Measurements from ENCODE around the gene FNIP1. TPM values are rescaled to one million over a fixed set of nuclear protein-coding genes. Genes with fewer than 3 reads are reported as not detected.
"Not testable (repeated sequence)": the region's sequence is repeated elsewhere in the genome, so short reads cannot be mapped to it uniquely, and the experiment has no call there.

The FNIP1 gene
- polyA plus RNA-seq, 1 of the 3 experiments (the other 2 are of a cell fraction), result 2.4 TPM

DNA sequence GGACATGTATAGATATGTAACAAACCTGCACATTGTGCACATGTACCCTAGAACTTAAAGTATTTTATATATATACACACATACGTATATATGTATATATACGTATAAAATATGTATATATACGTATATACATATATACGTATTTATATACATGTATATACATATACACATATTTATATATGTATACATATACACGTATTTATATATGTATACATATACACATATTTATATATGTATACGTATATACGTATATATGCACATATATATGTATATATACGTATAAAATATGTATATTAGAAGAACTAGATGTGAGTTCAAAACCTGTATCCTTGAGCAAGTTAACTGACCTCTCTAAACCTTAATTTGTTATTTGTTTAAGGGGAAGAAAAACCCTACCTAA lies 61.4 kb downstream of the FNIP1 start (continued):
- TF ChIP-seq, protein P1, sequence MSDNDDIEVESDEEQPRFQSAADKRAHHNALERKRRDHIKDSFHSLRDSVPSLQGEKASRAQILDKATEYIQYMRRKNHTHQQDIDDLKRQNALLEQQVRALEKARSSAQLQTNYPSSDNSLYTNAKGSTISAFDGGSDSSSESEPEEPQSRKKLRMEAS (IDR thresholded peaks at IDR 0.05; ENCODE audit: low read depth), result no peak
- TF ChIP-seq, protein P2, sequence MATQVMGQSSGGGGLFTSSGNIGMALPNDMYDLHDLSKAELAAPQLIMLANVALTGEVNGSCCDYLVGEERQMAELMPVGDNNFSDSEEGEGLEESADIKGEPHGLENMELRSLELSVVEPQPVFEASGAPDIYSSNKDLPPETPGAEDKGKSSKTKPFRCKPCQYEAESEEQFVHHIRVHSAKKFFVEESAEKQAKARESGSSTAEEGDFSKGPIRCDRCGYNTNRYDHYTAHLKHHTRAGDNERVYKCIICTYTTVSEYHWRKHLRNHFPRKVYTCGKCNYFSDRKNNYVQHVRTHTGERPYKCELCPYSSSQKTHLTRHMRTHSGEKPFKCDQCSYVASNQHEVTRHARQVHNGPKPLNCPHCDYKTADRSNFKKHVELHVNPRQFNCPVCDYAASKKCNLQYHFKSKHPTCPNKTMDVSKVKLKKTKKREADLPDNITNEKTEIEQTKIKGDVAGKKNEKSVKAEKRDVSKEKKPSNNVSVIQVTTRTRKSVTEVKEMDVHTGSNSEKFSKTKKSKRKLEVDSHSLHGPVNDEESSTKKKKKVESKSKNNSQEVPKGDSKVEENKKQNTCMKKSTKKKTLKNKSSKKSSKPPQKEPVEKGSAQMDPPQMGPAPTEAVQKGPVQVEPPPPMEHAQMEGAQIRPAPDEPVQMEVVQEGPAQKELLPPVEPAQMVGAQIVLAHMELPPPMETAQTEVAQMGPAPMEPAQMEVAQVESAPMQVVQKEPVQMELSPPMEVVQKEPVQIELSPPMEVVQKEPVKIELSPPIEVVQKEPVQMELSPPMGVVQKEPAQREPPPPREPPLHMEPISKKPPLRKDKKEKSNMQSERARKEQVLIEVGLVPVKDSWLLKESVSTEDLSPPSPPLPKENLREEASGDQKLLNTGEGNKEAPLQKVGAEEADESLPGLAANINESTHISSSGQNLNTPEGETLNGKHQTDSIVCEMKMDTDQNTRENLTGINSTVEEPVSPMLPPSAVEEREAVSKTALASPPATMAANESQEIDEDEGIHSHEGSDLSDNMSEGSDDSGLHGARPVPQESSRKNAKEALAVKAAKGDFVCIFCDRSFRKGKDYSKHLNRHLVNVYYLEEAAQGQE (IDR thresholded peaks at IDR 0.05; ENCODE audit: low read depth, low read length), result no peak
- no peak for TF ChIP-seq FOXJ3 (CRISPR knock-in tag; IDR thresholded peaks at IDR 0.05)
- TF ChIP-seq GABPA (IDR thresholded peaks at IDR 0.05; ENCODE audit: low read depth), result no peak
- TF ChIP-seq, protein P3, sequence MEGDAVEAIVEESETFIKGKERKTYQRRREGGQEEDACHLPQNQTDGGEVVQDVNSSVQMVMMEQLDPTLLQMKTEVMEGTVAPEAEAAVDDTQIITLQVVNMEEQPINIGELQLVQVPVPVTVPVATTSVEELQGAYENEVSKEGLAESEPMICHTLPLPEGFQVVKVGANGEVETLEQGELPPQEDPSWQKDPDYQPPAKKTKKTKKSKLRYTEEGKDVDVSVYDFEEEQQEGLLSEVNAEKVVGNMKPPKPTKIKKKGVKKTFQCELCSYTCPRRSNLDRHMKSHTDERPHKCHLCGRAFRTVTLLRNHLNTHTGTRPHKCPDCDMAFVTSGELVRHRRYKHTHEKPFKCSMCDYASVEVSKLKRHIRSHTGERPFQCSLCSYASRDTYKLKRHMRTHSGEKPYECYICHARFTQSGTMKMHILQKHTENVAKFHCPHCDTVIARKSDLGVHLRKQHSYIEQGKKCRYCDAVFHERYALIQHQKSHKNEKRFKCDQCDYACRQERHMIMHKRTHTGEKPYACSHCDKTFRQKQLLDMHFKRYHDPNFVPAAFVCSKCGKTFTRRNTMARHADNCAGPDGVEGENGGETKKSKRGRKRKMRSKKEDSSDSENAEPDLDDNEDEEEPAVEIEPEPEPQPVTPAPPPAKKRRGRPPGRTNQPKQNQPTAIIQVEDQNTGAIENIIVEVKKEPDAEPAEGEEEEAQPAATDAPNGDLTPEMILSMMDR (IDR thresholded peaks at IDR 0.05), result no peak
- no peak for TF ChIP-seq GATA2 (CRISPR knock-in tag; IDR thresholded peaks at IDR 0.05)

DNA sequence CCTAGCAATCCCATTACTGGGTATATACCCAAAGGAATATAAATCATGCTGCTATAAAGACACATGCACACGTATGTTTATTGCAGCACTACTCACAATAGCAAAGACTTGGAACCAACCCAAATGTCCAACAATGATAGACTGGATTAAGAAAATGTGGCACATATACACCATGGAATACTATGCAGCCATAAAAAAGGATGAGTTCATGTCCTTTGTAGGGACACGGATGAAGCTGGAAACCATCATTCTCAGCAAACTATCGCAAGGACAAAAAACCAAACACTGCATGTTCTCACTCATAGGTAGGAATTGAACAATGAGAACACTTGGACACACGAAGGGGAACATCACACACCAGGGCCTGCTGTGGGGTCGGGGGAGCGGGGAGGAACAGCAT lies 61.9 kb downstream of the FNIP1 start:
- H3K27ac ChIP-seq (ENCODE audit: low read depth in 2 of 2, low read length in 1 of 2); H3K4me3 ChIP-seq (ENCODE audit: low read depth in 2 of 2, low read length in 1 of 2); H2AFZ ChIP-seq (ENCODE audit: low read depth); H3K4me2 ChIP-seq; H3K9me2 ChIP-seq; H3F3A ChIP-seq (replicated peaks; ENCODE audit: insufficient read depth); H4K20me1 ChIP-seq (ENCODE audit: insufficient read depth); H3K9ac ChIP-seq; H3K4me1 ChIP-seq (ENCODE audit: control insufficient read depth in 1 of 2, insufficient read depth in 2 of 2, low read depth in 1 of 2, low read length in 1 of 2); H3K27me3 ChIP-seq (ENCODE audit: insufficient read depth); H3K9me3 ChIP-seq; POLR2A ChIA-PET; CTCF ChIA-PET; DNase-seq: not testable (repeated sequence)
- Histone ChIP-seq H3K79me2 (ENCODE audit: insufficient read depth) (peaks cover 47% of the 10 kb centered on the region), H3K36me3 (replicated peaks in 1 of 2; ENCODE audit: control insufficient read depth in 1 of 2, insufficient read depth in 2 of 2, low read length in 1 of 2) (peaks cover 7 to 22% of the 10 kb centered on the region in 2 experiments)
- 100% methylated on average over 5 of the region's 6 CpGs for WGBS (ENCODE audit: low lambda C conversion rate)

DNA sequence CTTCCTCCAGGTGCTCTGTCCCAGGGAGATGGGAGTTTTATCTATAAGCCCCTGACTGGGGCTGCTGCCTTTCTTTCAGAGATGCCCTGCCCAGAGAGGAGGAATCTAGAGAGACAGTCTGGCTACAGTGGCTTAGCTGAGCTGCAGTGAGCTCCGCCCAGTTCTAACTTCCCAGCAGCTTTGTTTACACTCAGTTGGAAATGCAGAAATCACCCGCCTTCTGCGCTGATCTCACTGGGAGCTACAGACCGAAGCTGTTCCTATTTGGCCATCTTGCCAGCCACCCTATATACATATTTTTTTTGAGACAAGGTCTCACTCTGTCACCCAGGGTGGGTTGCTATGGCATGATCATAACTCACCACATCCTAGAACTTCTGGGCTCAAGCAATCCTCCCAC lies 67.5 kb downstream of the FNIP1 start:
- CTCF ChIA-PET, POLR2A ChIA-PET: not testable (repeated sequence)
- WGBS (ENCODE audit: low lambda C conversion rate), result 84% methylated on average over 4 of the region's 4 CpGs

DNA sequence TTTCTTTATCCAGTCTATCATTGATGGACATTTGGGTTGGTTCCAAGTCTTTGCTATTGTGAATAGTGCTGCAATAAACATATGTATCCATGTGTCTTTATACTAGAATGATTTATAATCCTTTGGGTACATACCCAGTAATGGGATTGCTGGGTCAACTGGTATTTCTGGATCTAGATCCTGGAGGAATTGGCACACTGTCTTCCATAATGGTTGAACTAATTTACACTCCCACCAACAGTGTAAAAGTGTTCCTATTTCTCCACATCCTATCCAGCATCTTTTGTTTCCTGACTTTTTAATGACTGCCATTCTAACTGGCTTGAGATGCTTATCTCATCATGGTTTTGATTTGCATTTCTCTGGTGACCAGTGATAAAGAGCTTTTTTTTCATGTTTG lies 72.7 kb downstream of the FNIP1 start:
- DNase-seq; H3K27me3 ChIP-seq (ENCODE audit: insufficient read depth); H3K4me1 ChIP-seq (ENCODE audit: control insufficient read depth in 1 of 2, insufficient read depth in 2 of 2, low read depth in 1 of 2, low read length in 1 of 2); H3K4me3 ChIP-seq (ENCODE audit: low read depth in 2 of 2, low read length in 1 of 2); H3K9me3 ChIP-seq; H2AFZ ChIP-seq (ENCODE audit: low read depth); H3K9ac ChIP-seq; H3K27ac ChIP-seq (ENCODE audit: low read depth in 2 of 2, low read length in 1 of 2); H3K9me2 ChIP-seq; H4K20me1 ChIP-seq (ENCODE audit: insufficient read depth); POLR2A ChIA-PET; H3K4me2 ChIP-seq: not testable (repeated sequence)
- H3K79me2 ChIP-seq (ENCODE audit: insufficient read depth), result peaks cover 20% of the 10 kb centered on the region
- CTCF ChIA-PET, result interaction anchor here (1.4 kb wide), 1 partner anchor 11 kb away, joined by 3 read pairs; no protein-coding TSS in a partner anchor
- peaks cover 6 to 42% of the 10 kb centered on the region in 2 experiments for H3K36me3 ChIP-seq (replicated peaks in 1 of 2; ENCODE audit: control insufficient read depth in 1 of 2, insufficient read depth in 2 of 2, low read length in 1 of 2)
- H3F3A ChIP-seq (replicated peaks; ENCODE audit: insufficient read depth), result peaks cover 11% of the 10 kb centered on the region

More for the DNA sequence above, 67.5 kb downstream of the FNIP1 start:
- H3K4me1 ChIP-seq (ENCODE audit: control insufficient read depth in 1 of 2, insufficient read depth in 2 of 2, low read depth in 1 of 2, low read length in 1 of 2); H3K27ac ChIP-seq (ENCODE audit: low read depth in 2 of 2, low read length in 1 of 2); H4K20me1 ChIP-seq (ENCODE audit: insufficient read depth); H3K9ac ChIP-seq; H3K27me3 ChIP-seq (ENCODE audit: insufficient read depth); H3K4me3 ChIP-seq (ENCODE audit: low read depth in 2 of 2, low read length in 1 of 2); H3K4me2 ChIP-seq; H2AFZ ChIP-seq (ENCODE audit: low read depth); H3K9me3 ChIP-seq; H3K9me2 ChIP-seq; DNase-seq; H3F3A ChIP-seq (replicated peaks; ENCODE audit: insufficient read depth): not testable (repeated sequence)
- H3K79me2 ChIP-seq (ENCODE audit: insufficient read depth), result peaks cover 20% of the 10 kb centered on the region
- H3K36me3 ChIP-seq (replicated peaks in 1 of 2; ENCODE audit: control insufficient read depth in 1 of 2, insufficient read depth in 2 of 2, low read length in 1 of 2), result peaks cover 10 to 44% of the 10 kb centered on the region in 2 experiments
